CD8-positive, alpha-beta memory T cell (primary cell): Measurements from ENCODE around the gene ITGA1. TPM values are rescaled to one million over a fixed set of nuclear protein-coding genes. Genes with fewer than 3 reads are reported as not detected.

Experiments used
- CTCF ChIA-PET: fragments of 350-600 bp; sonication (Branson Sonifier 250); formaldehyde crosslinking; loops from one replicate; lab custom pipeline; 2021; ENCODE audit warnings: antibody characterized with exemption; lab: Charles Lee
- POLR2A ChIA-PET: fragments of 350-600 bp; sonication (Branson Sonifier 250); formaldehyde crosslinking; loops from one replicate; lab custom pipeline; 2021; ENCODE audit warnings: antibody characterized with exemption; lab: Charles Lee
- DNase-seq, 5 donors: peaks; one replicate each; pipeline versions ENCODE4 v3.0.0 to v3.0.0-alpha.2; 2020 to 2022; ENCODE audit warnings: mixed read lengths in 1 of 5
- H3K27ac ChIP-seq: one replicate; pipeline ENCODE4 v1.7.0; 2013; ENCODE audit warnings: low read depth, mild to moderate bottlenecking, low read length, moderate library complexity
- H3K27me3 ChIP-seq: 2 replicates; pipeline ENCODE4 v1.7.0; 2013; ENCODE audit warnings: low read length, mild to moderate bottlenecking; ENCODE audit not compliant: insufficient read depth, poor library complexity, severe bottlenecking
- H3K36me3 ChIP-seq: 2 replicates; pipeline ENCODE4 v1.7.0; 2013; ENCODE audit warnings: mild to moderate bottlenecking, low read length, moderate library complexity; ENCODE audit not compliant: insufficient read depth
- H3K4me1 ChIP-seq: 2 replicates; pipeline ENCODE4 v1.7.0; 2013; ENCODE audit warnings: mild to moderate bottlenecking, low read length, moderate library complexity; ENCODE audit not compliant: insufficient read depth
- H3K4me3 ChIP-seq: 2 replicates; pipeline ENCODE4 v1.7.0; 2013; ENCODE audit warnings: mild to moderate bottlenecking, low read length
- H3K9me3 ChIP-seq: 2 replicates; pipeline ENCODE4 v1.7.0; 2013; ENCODE audit warnings: mild to moderate bottlenecking, low read length
- H3K27ac Mint-ChIP-seq, 8 donors: one replicate each; pipeline ENCODE4 v1.8.0; 2020 to 2021; ENCODE audit warnings: mixed read lengths in 8 of 8, mild to moderate bottlenecking in 6 of 8, inconsistent platforms in 3 of 8, moderate library complexity in 3 of 8
- H3K27me3 Mint-ChIP-seq, 2 donors: one replicate each; pipeline ENCODE4 v1.8.0; 2020 to 2021; ENCODE audit warnings: mixed read lengths in 2 of 2, mild to moderate bottlenecking in 1 of 2, moderate library complexity in 1 of 2
- H3K36me3 Mint-ChIP-seq, 3 donors: one replicate each; pipeline ENCODE4 v1.8.0; 2020 to 2021; ENCODE audit warnings: mixed read lengths in 3 of 3, inconsistent platforms in 1 of 3, mild to moderate bottlenecking in 1 of 3
- H3K4me1 Mint-ChIP-seq, 3 donors: one replicate each; pipeline ENCODE4 v1.8.0; 2020 to 2021; ENCODE audit warnings: mixed read lengths in 3 of 3, inconsistent platforms in 1 of 3, mild to moderate bottlenecking in 1 of 3
- H3K4me3 Mint-ChIP-seq, 7 donors: one replicate each; pipeline ENCODE4 v1.8.0; 2020 to 2021; ENCODE audit warnings: mixed read lengths in 7 of 7, mild to moderate bottlenecking in 6 of 7, moderate library complexity in 4 of 7, inconsistent platforms in 2 of 7
- H3K9me3 Mint-ChIP-seq, 5 donors: one replicate each; pipeline ENCODE4 v1.8.0; 2020 to 2022; ENCODE audit warnings: mixed read lengths in 5 of 5, mild to moderate bottlenecking in 3 of 5, moderate library complexity in 2 of 5, inconsistent platforms in 1 of 5
- polyA plus RNA-seq: library from polyadenylated mRNA; unstranded; fragments of 300-500 nt; fragmentation: Illumina TruSeq; gene quantifications from one replicate; pipeline ENCODE4 v1.2.3, GENCODE V29; 2021
- total RNA-seq, 2 experiments: library from RNA; stranded (reverse); gene quantifications; one replicate each; pipeline ENCODE4 v1.2.3, GENCODE V29; 2021

The ITGA1 gene
- total and polyA plus RNA-seq, 3 experiments from 2014 or later, result 16.5 to 26.3 (median 21.9) TPM

DNA sequence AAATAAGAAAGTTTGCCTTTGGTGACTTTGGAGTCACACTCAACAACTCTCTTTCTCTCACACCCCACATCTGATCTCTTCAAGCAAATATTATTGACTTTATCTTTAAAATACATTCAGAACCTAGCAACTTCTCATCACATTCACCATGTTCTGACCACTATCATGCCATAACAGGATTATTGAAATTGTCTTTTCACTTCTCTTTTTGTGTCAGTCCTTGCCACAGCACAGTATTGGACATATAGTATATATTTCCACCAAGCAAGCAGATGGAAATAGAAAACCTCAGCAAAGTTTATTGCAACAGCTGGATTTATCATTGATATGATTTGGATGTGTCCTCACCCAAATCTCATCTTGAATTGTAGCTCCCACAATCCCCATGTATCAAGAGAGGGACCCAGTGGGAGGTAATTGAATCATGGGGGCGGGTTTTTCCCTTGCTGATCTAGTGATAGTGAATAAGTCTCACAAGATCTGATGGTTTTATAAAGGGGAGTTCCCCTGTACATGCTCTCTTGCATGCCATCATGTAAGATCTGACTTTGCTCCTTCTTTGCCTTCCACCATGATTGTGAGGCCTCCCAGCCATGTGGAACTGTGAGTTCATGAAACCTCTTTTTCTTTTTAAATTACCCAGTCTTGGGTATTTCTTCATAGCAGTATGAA is 26.9 kb upstream of the ITGA1 start:
- Histone ChIP-seq H3K27me3 (no peaks in the 10 kb centered on the region), H3K4me1 (no peaks in the 10 kb centered on the region), H3K36me3 (no peaks in the 10 kb centered on the region), H3K4me3 (no peak overlapping the region), H3K27ac (no peak overlapping the region), H3K9me3 (no peaks in the 10 kb centered on the region)
- Mint-ChIP-seq H3K27ac (peak overlapping the region in 1 of 8 donors; percentile 0), H3K4me1 (peaks cover 0 to 4% (median 2%) of the 10 kb centered on the region in 3 donors), H3K27me3 (peaks cover 0 to 3% of the 10 kb centered on the region in 2 donors), H3K36me3 (no peaks in the 10 kb centered on the region), H3K4me3 (no peak overlapping the region), H3K9me3 (peaks cover 0 to 4% (median 0%) of the 10 kb centered on the region in 5 donors)
- DNase-seq, result no peak
- ChIA-PET CTCF (no interaction called here), POLR2A (no interaction called here)

DNA sequence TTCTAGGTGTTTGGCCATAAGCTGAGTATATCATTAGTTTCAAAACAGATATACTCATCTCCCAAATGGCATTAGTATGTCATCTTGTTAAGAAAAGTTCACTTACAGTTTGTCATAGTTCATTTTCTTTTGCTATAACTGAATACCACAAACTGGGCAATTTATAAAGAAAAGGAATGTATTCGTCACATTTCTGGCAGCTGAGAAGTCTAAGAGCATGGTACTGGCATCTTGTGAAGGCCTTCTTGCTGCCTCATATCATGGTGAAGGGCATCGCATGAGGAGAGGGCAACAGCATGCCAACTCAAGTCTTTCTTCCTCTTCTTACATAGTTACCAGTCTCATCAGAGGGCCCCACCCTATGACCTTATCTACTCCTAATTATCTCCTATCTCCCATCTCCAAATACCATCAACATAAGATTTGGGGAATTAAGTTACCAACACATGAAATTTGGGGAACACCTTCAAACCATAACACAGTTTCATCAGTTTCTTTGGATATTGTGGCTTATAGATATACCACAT is 20.4 kb upstream of the ITGA1 start:
- ChIA-PET CTCF (interaction anchor here (1.2 to 1.4 kb wide), 3 partner anchors 11 to 74 kb away, joined by 3 to 4 read pairs (median 4); no protein-coding TSS in a partner anchor), POLR2A (interaction anchor here (0.7 to 0.8 kb wide), 2 partner anchors 22 to 27 kb away, joined by 3 to 6 read pairs; no protein-coding TSS in a partner anchor)
- Mint-ChIP-seq H3K4me3 (no peak overlapping the region), H3K27ac (peak overlapping the region in 1 of 8 donors; percentile 69), H3K9me3 (peaks cover 0 to 4% (median 0%) of the 10 kb centered on the region in 5 donors), H3K4me1 (peaks cover 26 to 50% (median 42%) of the 10 kb centered on the region in 3 donors), H3K36me3 (peaks cover 0 to 2% (median 0%) of the 10 kb centered on the region in 3 donors), H3K27me3 (no peaks in the 10 kb centered on the region)
- Histone ChIP-seq H3K36me3 (no peaks in the 10 kb centered on the region), H3K4me3 (no peak overlapping the region), H3K4me1 (peaks cover 14% of the 10 kb centered on the region), H3K9me3 (no peaks in the 10 kb centered on the region), H3K27me3 (no peaks in the 10 kb centered on the region), H3K27ac (no peak overlapping the region)
- no peak for DNase-seq

DNA sequence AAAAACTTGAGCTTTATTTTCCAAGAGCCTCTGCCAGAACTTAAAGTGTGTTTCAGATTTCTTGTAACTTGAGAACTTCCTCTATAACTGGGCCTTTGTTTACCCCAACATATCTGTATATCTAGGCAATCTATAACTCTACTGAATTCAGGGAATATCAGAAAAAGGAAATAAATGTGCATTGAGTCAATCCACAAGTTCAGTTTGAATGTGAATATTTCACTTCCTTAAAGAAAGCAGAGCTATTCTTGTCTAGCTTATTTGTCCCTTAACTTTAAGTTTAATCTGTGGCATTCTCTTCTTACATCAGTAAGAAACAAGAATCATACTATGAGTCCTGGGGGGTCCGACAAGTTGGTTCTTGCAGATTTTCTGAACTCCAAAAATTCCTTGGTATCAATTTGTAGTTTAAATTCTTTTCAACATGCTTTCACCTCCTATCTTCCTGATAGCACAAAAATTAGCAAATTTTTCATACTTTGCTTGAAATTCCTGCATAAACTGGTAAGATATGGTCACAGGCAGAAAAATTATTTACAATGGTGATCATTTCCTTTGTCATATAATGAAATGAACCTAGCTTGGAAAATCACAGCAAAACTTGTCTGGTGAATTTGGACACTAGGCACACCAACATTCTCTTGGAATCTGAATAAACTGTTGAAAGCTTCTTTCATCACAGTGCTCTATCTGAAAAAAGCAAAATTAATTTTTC is 19.8 kb upstream of the ITGA1 start:
- no peak overlapping the region for H3K27ac Mint-ChIP-seq
- POLR2A ChIA-PET, result interaction anchor here (0.7 to 0.8 kb wide), 2 partner anchors 22 to 27 kb away, joined by 3 to 6 read pairs; no protein-coding TSS in a partner anchor
- CTCF ChIA-PET, result interaction anchor here (0.8 to 1.4 kb wide), 4 partner anchors 11 to 75 kb away, joined by 3 to 4 read pairs (median 4); no protein-coding TSS in a partner anchor

DNA sequence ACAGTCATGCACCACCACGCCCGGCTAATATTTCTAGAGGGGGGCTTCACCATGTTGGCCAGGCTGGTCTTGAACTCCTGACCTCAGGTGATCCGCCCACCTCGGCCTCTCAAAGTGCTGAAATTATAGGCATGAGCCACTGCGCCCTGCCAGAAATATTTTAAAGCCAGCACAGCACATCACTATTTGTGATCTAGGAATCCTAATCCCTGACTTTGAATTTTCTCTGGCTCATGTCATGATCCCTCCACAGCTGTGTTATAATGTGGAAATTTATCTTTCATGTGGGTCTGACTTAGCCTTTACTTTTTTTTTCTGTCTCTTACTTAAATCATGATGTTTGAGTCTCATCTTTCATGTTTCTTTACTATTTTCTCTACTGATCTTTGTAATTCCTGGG is 18.7 kb upstream of the ITGA1 start:
- CTCF ChIA-PET, result interaction anchor here (0.8 kb wide), 1 partner anchor 27 kb away, joined by 4 read pairs; no protein-coding TSS in a partner anchor
- Mint-ChIP-seq H3K4me3 (no peak overlapping the region), H3K27me3 (no peaks in the 10 kb centered on the region), H3K36me3 (peaks cover 0 to 2% (median 0%) of the 10 kb centered on the region in 3 donors), H3K27ac (peak overlapping the region in 2 of 8 donors; percentile 15 to 26), H3K4me1 (peaks cover 43 to 67% (median 60%) of the 10 kb centered on the region in 3 donors), H3K9me3 (peaks cover 0 to 4% (median 0%) of the 10 kb centered on the region in 5 donors)
- no peak for DNase-seq
- no peaks in the 10 kb centered on the region for H3K9me3 ChIP-seq
- POLR2A ChIA-PET, result no interaction called here
- H3K27me3 ChIP-seq, result no peaks in the 10 kb centered on the region
- no peak overlapping the region for H3K27ac ChIP-seq
- no peaks in the 10 kb centered on the region for H3K36me3 ChIP-seq
- H3K4me1 ChIP-seq, result peaks cover 30% of the 10 kb centered on the region
- no peak overlapping the region for H3K4me3 ChIP-seq

More for the DNA sequence above, 19.8 kb upstream of the ITGA1 start:
- peaks cover 0 to 4% (median 0%) of the 10 kb centered on the region in 5 donors for H3K9me3 Mint-ChIP-seq
- H3K4me3 Mint-ChIP-seq, result no peak overlapping the region
- no peaks in the 10 kb centered on the region for H3K27me3 ChIP-seq
- no peaks in the 10 kb centered on the region for H3K36me3 ChIP-seq
- no peaks in the 10 kb centered on the region for H3K27me3 Mint-ChIP-seq
- H3K27ac ChIP-seq, result no peak overlapping the region
- H3K4me3 ChIP-seq, result no peak overlapping the region
- peaks cover 19% of the 10 kb centered on the region for H3K4me1 ChIP-seq
- peaks cover 32 to 57% (median 49%) of the 10 kb centered on the region in 3 donors for H3K4me1 Mint-ChIP-seq
- H3K9me3 ChIP-seq, result no peaks in the 10 kb centered on the region
- DNase-seq, result no peak
- H3K36me3 Mint-ChIP-seq, result peaks cover 0 to 2% (median 0%) of the 10 kb centered on the region in 3 donors

DNA sequence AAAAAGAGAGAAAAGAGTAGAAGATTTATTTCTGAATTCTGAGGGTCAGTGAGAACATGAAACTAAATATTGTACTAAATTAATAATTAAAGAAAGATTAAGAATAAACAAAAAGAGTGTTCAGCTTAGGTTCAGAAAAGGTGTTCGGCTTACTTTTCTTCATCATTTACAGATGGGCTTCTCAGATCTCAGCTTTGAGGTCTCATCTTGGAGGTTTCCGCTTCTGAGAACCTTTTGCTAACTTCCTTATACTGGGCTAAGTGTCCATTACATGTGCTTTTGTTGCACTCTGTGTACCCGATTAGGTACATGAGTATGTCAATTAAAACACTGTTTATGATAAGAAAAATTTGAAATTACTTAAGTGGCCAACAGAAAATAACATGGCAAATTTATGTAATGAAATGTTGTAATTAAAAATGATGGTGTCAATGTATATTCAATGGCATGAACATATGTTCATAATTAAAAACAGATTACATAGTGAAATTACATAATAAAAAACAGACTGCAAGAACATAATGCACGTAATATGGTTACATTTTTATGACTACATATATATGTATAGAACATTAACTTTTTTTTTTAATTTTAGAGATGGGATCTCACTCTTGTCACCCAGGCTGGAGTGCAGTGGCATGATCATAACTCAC is 17.3 kb upstream of the ITGA1 start:
- Histone ChIP-seq H3K27ac (no peak overlapping the region), H3K4me1 (peaks cover 38% of the 10 kb centered on the region), H3K36me3 (no peaks in the 10 kb centered on the region), H3K27me3 (no peaks in the 10 kb centered on the region), H3K9me3 (no peaks in the 10 kb centered on the region), H3K4me3 (no peak overlapping the region)
- CTCF ChIA-PET, result interaction anchor here (1.6 kb wide), 1 partner anchor 77 kb away, joined by 3 read pairs; no protein-coding TSS in a partner anchor
- no peak overlapping the region for H3K4me3 Mint-ChIP-seq
- peak overlapping the region in 3 of 8 donors; percentile 6 to 50 (median 35) for H3K27ac Mint-ChIP-seq
- POLR2A ChIA-PET, result no interaction called here
- peaks cover 54 to 79% (median 73%) of the 10 kb centered on the region in 3 donors for H3K4me1 Mint-ChIP-seq
- H3K9me3 Mint-ChIP-seq, result no peaks in the 10 kb centered on the region
- H3K36me3 Mint-ChIP-seq, result peaks cover 0 to 2% (median 0%) of the 10 kb centered on the region in 3 donors
- no peak for DNase-seq
- H3K27me3 Mint-ChIP-seq, result no peaks in the 10 kb centered on the region

DNA sequence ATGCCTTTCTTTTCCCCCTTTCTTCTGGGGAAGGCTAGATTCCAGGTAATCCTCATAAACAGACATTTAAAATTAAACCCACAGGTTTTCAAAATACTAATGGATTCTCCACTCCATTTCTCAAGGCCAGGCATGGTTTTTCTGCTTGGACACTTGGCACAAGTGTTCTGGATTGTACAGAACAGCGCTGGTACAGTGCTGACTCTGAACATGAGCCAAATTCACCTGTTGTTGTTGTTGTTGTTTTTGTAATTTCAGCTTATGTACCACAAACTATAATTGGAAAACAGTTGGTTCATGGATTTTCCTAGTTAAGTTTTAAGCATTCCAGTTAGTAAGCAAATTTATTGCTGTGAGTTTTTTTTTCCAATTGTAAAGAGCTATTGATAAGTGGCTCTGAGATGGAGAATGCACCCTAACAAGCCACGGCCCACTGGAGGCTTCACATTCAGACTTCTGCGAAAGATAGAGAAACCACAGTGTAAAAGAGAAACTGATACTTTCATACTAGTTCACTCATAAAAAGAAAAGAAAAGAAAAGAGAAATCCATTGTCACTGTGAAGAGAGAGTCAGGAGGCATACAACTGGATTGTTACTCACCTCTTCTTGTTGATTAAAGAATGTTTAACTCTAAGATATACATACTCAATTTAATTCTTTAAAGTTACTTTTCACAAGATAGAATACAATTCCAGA is 16.2 kb upstream of the ITGA1 start:
- ChIA-PET POLR2A (no interaction called here), CTCF (interaction anchor here (1.6 kb wide), 1 partner anchor 78 kb away, joined by 3 read pairs; no protein-coding TSS in a partner anchor)
- Mint-ChIP-seq H3K36me3 (peaks cover 0 to 4% (median 0%) of the 10 kb centered on the region in 3 donors), H3K4me3 (peak overlapping the region; percentile 2 to 80 (median 60)), H3K27ac (peak overlapping the region; percentile 21 to 96 (median 90)), H3K27me3 (no peaks in the 10 kb centered on the region), H3K9me3 (no peaks in the 10 kb centered on the region), H3K4me1 (peaks cover 62 to 85% (median 84%) of the 10 kb centered on the region in 3 donors)
- Histone ChIP-seq H3K9me3 (no peaks in the 10 kb centered on the region), H3K27me3 (no peaks in the 10 kb centered on the region), H3K36me3 (no peaks in the 10 kb centered on the region), H3K27ac (no peak overlapping the region), H3K4me3 (no peak overlapping the region), H3K4me1 (peaks cover 49% of the 10 kb centered on the region)
- peak in 3 of 5 donors; percentile 5 to 57 (median 41) for DNase-seq

DNA sequence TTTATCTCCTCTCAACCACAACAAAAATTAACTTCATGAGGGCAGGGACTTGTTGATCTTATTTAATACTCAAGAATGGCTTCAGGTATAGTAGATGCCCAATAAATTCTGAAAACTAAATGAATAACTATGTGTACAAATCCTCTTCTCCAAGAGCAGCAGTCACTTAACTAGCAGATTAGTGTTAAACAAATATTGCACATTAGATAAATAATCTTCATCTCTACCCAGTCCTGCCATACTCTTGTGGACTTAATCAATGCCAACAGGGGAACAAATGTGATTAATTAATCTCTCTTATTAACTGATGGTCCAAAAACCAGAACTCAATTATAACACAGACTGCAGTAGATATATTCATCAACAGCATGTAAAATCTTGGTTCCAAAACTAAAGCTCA is 15.0 kb upstream of the ITGA1 start:
- H3K4me1 ChIP-seq, result peaks cover 56% of the 10 kb centered on the region
- Mint-ChIP-seq H3K27me3 (no peaks in the 10 kb centered on the region), H3K9me3 (no peaks in the 10 kb centered on the region), H3K4me1 (peaks cover 65 to 84% (median 81%) of the 10 kb centered on the region in 3 donors), H3K4me3 (peak overlapping the region in 4 of 7 donors; percentile 13 to 66 (median 36)), H3K27ac (peak overlapping the region; percentile 9 to 93 (median 42)), H3K36me3 (peaks cover 0 to 4% (median 0%) of the 10 kb centered on the region in 3 donors)
- no peak for DNase-seq
- ChIA-PET CTCF (interaction anchor here (0.8 to 1.2 kb wide), 2 partner anchors 9 to 80 kb away, joined by 3 to 4 read pairs; no protein-coding TSS in a partner anchor), POLR2A (interaction anchor here (0.9 kb wide), 1 partner anchor 27 kb away, joined by 3 read pairs; no protein-coding TSS in a partner anchor)
- H3K4me3 ChIP-seq, result no peak overlapping the region
- H3K27me3 ChIP-seq, result no peaks in the 10 kb centered on the region
- no peak overlapping the region for H3K27ac ChIP-seq
- no peaks in the 10 kb centered on the region for H3K9me3 ChIP-seq
- no peaks in the 10 kb centered on the region for H3K36me3 ChIP-seq
